ENCODE results near the gene BCO2.
"Not testable (repeated sequence)": the region's sequence is repeated elsewhere in the genome, so short reads cannot be mapped to it uniquely, and the experiment has no call there.

Gene BCO2

GRCh38 chr11:112166562-112166961 lies 8.8 kb upstream of the BCO2 start:
- DNase-seq (ENCODE audit: low spot score) = no peak

- DNase-seq (ENCODE audit: low spot score) = no peak
These were observed 8.2 kb upstream of the BCO2 start, which contains the start of gene TEX12 for GRCh38 chr11:112167145-112167544. Gene TEX12, plus strand, starts transcription at chr11:112167372. Its CDS starts 1,897 bp downstream, at chr11:112169269.

- DNase-seq (ENCODE audit: low spot score) = no peak
These were observed 2.8 kb upstream of the BCO2 start for GRCh38 chr11:112172362-112172994.

- no peak for DNase-seq (ENCODE audit: low spot score)
These were observed 2.2 kb upstream of the BCO2 start for GRCh38 chr11:112173152-112173551.

- no peak for DNase-seq (ENCODE audit: low spot score)
These were observed 264 bp downstream of the BCO2 start for GRCh38 chr11:112175599-112175952.

- DNase-seq (ENCODE audit: low spot score) = no peak
These were observed 765 bp downstream of the BCO2 start for GRCh38 chr11:112176077-112176476.

- no peak for DNase-seq (ENCODE audit: low spot score)
These were observed 2.3 kb downstream of the BCO2 start for GRCh38 chr11:112177589-112177988.

GRCh38 chr11:112178428-112178827 lies 3.1 kb downstream of the BCO2 start:
- DNase-seq (ENCODE audit: low spot score) = no peak

GRCh38 chr11:112178936-112179335 lies 3.6 kb downstream of the BCO2 start:
- no peak for DNase-seq (ENCODE audit: low spot score)

- no peak for DNase-seq (ENCODE audit: low spot score)
These were observed 4.3 kb downstream of the BCO2 start for GRCh38 chr11:112179601-112180000.

- DNase-seq (ENCODE audit: low spot score) = no peak
These were observed 7.6 kb downstream of the BCO2 start for GRCh38 chr11:112182867-112183266.

- no peak for DNase-seq (ENCODE audit: low spot score)
These were observed 10.6 kb downstream of the BCO2 start for GRCh38 chr11:112185883-112186282.

GRCh38 chr11:112186304-112186703 lies 11.0 kb downstream of the BCO2 start:
- DNase-seq (ENCODE audit: low spot score) = no peak

- not testable (repeated sequence) for DNase-seq (ENCODE audit: low spot score)
These were observed 19.8 kb downstream of the BCO2 start for GRCh38 chr11:112195113-112195512.

- no peak for DNase-seq (ENCODE audit: low spot score)
These were observed 20.6 kb downstream of the BCO2 start for GRCh38 chr11:112195951-112196351.

GRCh38 chr11:112196519-112197087 lies 21.3 kb downstream of the BCO2 start:
- no peak for DNase-seq (ENCODE audit: low spot score)

GRCh38 chr11:112199101-112199500 lies 23.8 kb downstream of the BCO2 start:
- not testable (repeated sequence) for DNase-seq (ENCODE audit: low spot score)

GRCh38 chr11:112200252-112200651 lies 24.9 kb downstream of the BCO2 start:
- DNase-seq (ENCODE audit: low spot score) = no peak

- DNase-seq (ENCODE audit: low spot score) = no peak
These were observed 30.8 kb downstream of the BCO2 start for GRCh38 chr11:112206071-112206470.

- DNase-seq (ENCODE audit: low spot score) = no peak
These were observed 35.6 kb downstream of the BCO2 start for GRCh38 chr11:112210890-112211289.

- no peak for DNase-seq (ENCODE audit: low spot score)
These were observed 36.2 kb downstream of the BCO2 start for GRCh38 chr11:112211536-112211935.

- no peak for DNase-seq (ENCODE audit: low spot score)
These were observed 37.0 kb downstream of the BCO2 start for GRCh38 chr11:112212290-112212689.

GRCh38 chr11:112212710-112213109 lies 37.4 kb downstream of the BCO2 start:
- no peak for DNase-seq (ENCODE audit: low spot score)

- DNase-seq (ENCODE audit: low spot score) = no peak
These were observed 38.4 kb downstream of the BCO2 start for GRCh38 chr11:112213753-112214152.
